Kidney (tissue), 14 donors: Measurements from ENCODE around the gene PEAR1. TPM values are rescaled to one million over a fixed set of nuclear protein-coding genes. Genes with fewer than 3 reads are reported as not detected.
A peak's percentile ranks its signal among the peaks of the same experiment; 100 is the strongest.

Experiments
- DNase-seq, 5 donors: peaks; one replicate each; pipeline ENCODE4 v3.0.0-alpha.2; 2013 to 2020
- FAIRE-seq: peaks from 2 replicates; lab custom pipeline; 2012; peaks lifted over from hg19 to GRCh38; lab: Jason Lieb, UNC
- H3K27ac ChIP-seq, 2 donors: one replicate each; pipeline ENCODE4 v1.7.0; 2013; ENCODE audit warnings: low read depth in 2 of 2, low read length in 2 of 2, inconsistent platforms in 1 of 2
- H3K27me3 ChIP-seq: one replicate; pipeline ENCODE4 v1.7.1; 2013; ENCODE audit warnings: low read length, inconsistent platforms; ENCODE audit not compliant: control insufficient read depth, insufficient read depth
- H3K36me3 ChIP-seq, 3 donors: one replicate each; pipeline versions ENCODE4 v1.7.0 to v1.7.1; 2013; ENCODE audit warnings: low read length in 3 of 3, control low read depth in 1 of 3, inconsistent platforms in 1 of 3; ENCODE audit not compliant: insufficient read depth in 3 of 3, control insufficient read depth in 2 of 3
- H3K4me1 ChIP-seq, 3 donors: one replicate each; pipeline versions ENCODE4 v1.7.0 to v1.7.1; 2013; ENCODE audit warnings: low read length in 3 of 3, inconsistent platforms in 1 of 3, low read depth in 1 of 3; ENCODE audit not compliant: control insufficient read depth in 2 of 3, insufficient read depth in 2 of 3
- H3K4me3 ChIP-seq, 3 donors: one replicate each; pipeline versions ENCODE4 v1.7.0 to v1.8.1; 2013; ENCODE audit warnings: low read length in 3 of 3, control low read depth in 1 of 3, inconsistent platforms in 1 of 3
- H3K9ac ChIP-seq, 3 donors: one replicate each; pipeline versions ENCODE4 v1.7.0 to v1.7.1; 2013; ENCODE audit warnings: low read length in 3 of 3, control low read depth in 1 of 3, inconsistent platforms in 1 of 3
- H3K9me3 ChIP-seq, 3 donors: one replicate each; pipeline versions ENCODE4 v1.7.0 to v1.7.1; 2013; ENCODE audit warnings: low read length in 3 of 3, control low read depth in 1 of 3, inconsistent platforms in 1 of 3; ENCODE audit not compliant: control insufficient read depth in 2 of 3, insufficient read depth in 1 of 3
- CTCF ChIP-seq: IDR thresholded peaks from 3 replicates; pipeline ENCODE4 v1.5.1; 2012; ENCODE audit warnings: mild to moderate bottlenecking, moderate library complexity, borderline replicate concordance; ENCODE audit not compliant: insufficient read depth; ENCODE audit errors: extremely low read depth
- intact Hi-C: fragments of 100-400 bp; cut with DNase I; formaldehyde crosslinking; loops from one replicate; pipeline ENCODE4 v1.11.1; 2022
- polyA plus RNA-seq: library from polyadenylated mRNA; stranded (reverse); fragments of 350-450 nt; fragmentation: Illumina TruSeq; extraction: RNeasy Lipid Tissue Mini Kit (QIAGEN cat#74804); gene quantifications from one replicate; pipeline ENCODE4 v1.2.3, GENCODE V29; 2014; ENCODE audit warnings: low read depth, low replicate concordance; ENCODE audit not compliant: insufficient read depth
- total RNA-seq: library from RNA; stranded (reverse); fragmentation: NEBNext Ultra II Directional; extraction: Animal tissue kit (Norgen Biotek cat#: 25700); gene quantifications from one replicate; pipeline ENCODE4 v1.2.1, GENCODE V29; 2021
- donor health status: control.
- donor health status: control.
- donor health status: control.
- donor health status: control.
- donor health status: control.
- donor health status: DM: yes; HTN: yes; CAD: no.
- donor health status: Normal renal cell carcinoma (clear cell type).

The PEAR1 gene
- total and polyA plus RNA-seq, 2 donors from 2014 or later, result 4.5 to 17.2 TPM

GRCh38 chr1:156944848-156945247 is 51.3 kb downstream of the PEAR1 start:
- no peaks in the 10 kb centered on the region for H3K27me3 ChIP-seq
- no peaks in the 10 kb centered on the region for H3K9me3 ChIP-seq
- no peak overlapping the region for H3K27ac ChIP-seq
- FAIRE-seq (no peak), DNase-seq (no peak)
- no peak overlapping the region for H3K9ac ChIP-seq
- no peaks in the 10 kb centered on the region for H3K4me1 ChIP-seq
- H3K36me3 ChIP-seq, result peaks cover 2 to 75% (median 62%) of the 10 kb centered on the region in 3 donors
- no peak for TF ChIP-seq CTCF
- intact Hi-C loops, result no loop called here
- H3K4me3 ChIP-seq, result no peak overlapping the region

GRCh38 chr1:156945881-156946661 is 52.6 kb downstream of the PEAR1 start:
- Histone ChIP-seq H3K27me3 (no peaks in the 10 kb centered on the region), H3K4me1 (no peaks in the 10 kb centered on the region), H3K27ac (no peak overlapping the region), H3K4me3 (no peak overlapping the region), H3K9ac (no peak overlapping the region), H3K36me3 (peaks cover 2 to 72% (median 59%) of the 10 kb centered on the region in 3 donors), H3K9me3 (no peaks in the 10 kb centered on the region)
- no peak for FAIRE-seq
- TF ChIP-seq CTCF, result no peak
- intact Hi-C loops, result no loop called here
- DNase-seq, result peak in 1 of 5 donors; percentile 16

GRCh38 chr1:156947127-156947526 is 53.6 kb downstream of the PEAR1 start:
- no peak overlapping the region for H3K4me3 ChIP-seq
- H3K27me3 ChIP-seq, result no peaks in the 10 kb centered on the region
- intact Hi-C loops, result no loop called here
- no peak overlapping the region for H3K9ac ChIP-seq
- H3K36me3 ChIP-seq, result peaks cover 4 to 70% (median 60%) of the 10 kb centered on the region in 3 donors
- H3K4me1 ChIP-seq, result no peaks in the 10 kb centered on the region
- FAIRE-seq (no peak), DNase-seq (no peak)
- H3K27ac ChIP-seq, result no peak overlapping the region
- H3K9me3 ChIP-seq, result no peaks in the 10 kb centered on the region
- no peak for TF ChIP-seq CTCF
